HG03521 (cell line): Measurements from ENCODE around the gene AATF.

ENCODE experiments used
- ATAC-seq: cut with Tn5 transposase; IDR thresholded peaks from one replicate; pipeline ENCODE4 v1.9.1; 2021; ENCODE audit warnings: mild to moderate bottlenecking, moderate library complexity; ENCODE audit not compliant: unreplicated experiment

The AATF gene

GRCh38 chr17:36930583-36930900, 18.2 kb upstream of the AATF start:
- ATAC-seq: no peak

- ATAC-seq: no peak
Observed at GRCh38 chr17:36931096-36931696, 17.6 kb upstream of the AATF start.

- ATAC-seq: no peak
Observed at GRCh38 chr17:36931697-36932382, 16.9 kb upstream of the AATF start.

GRCh38 chr17:36932383-36932693, 16.4 kb upstream of the AATF start:
- ATAC-seq: no peak

GRCh38 chr17:36932694-36933511, 15.9 kb upstream of the AATF start:
- ATAC-seq: no peak

GRCh38 chr17:36933512-36934143, 15.1 kb upstream of the AATF start:
- ATAC-seq: no peak

GRCh38 chr17:36934144-36934691, 14.5 kb upstream of the AATF start:
- ATAC-seq: no peak

GRCh38 chr17:36934692-36935630, 13.8 kb upstream of the AATF start:
- no peak for ATAC-seq

GRCh38 chr17:36935671-36936454, 12.9 kb upstream of the AATF start:
- no peak for ATAC-seq

GRCh38 chr17:36936455-36937000, 12.2 kb upstream of the AATF start:
- ATAC-seq: no peak

- no peak for ATAC-seq
Observed at GRCh38 chr17:36937001-36937958, 11.5 kb upstream of the AATF start, which contains the start of gene LHX1. LHX1 (plus strand) TSS chr17:36937475; CDS start chr17:36938198, 723 bp downstream.

- ATAC-seq: no peak
Observed at GRCh38 chr17:36937959-36938565, 10.7 kb upstream of the AATF start.

GRCh38 chr17:36938566-36939051, 10.1 kb upstream of the AATF start:
- no peak for ATAC-seq

- ATAC-seq: no peak
Observed at GRCh38 chr17:36939052-36939801, 9.5 kb upstream of the AATF start.

GRCh38 chr17:36939802-36940312, 8.9 kb upstream of the AATF start:
- no peak for ATAC-seq
